ENCODE data around the gene SYTL3.
"Not testable (repeated sequence)": the region's sequence is repeated elsewhere in the genome, so short reads cannot be mapped to it uniquely, and the experiment has no call there.

The SYTL3 gene

DNA sequence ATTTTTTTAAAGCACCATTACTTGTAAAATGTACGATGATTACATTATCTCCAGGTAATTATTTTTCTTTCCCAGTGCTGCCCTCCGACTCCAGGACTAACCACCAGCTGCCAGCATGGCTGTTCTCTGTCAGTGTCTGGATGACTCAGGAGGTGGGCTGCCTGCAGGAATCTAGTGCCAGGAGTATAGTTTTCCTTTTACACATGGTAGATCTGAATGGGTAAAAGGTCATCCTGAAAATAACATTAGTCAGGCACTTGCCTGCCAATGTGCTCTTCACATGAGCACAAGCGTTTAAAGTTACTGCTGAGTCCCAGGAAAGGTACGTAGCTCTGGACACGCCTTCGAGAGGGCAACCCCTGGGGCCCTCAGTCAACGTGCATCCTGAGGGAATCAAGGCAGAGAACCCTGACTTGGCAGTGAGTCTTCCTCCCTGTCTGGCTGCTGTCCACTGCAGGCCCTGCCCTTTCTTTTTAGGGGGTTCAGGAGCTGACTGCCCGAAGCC, 7.7 kb upstream of the SYTL3 start:
- no peak for DNase-seq

DNA sequence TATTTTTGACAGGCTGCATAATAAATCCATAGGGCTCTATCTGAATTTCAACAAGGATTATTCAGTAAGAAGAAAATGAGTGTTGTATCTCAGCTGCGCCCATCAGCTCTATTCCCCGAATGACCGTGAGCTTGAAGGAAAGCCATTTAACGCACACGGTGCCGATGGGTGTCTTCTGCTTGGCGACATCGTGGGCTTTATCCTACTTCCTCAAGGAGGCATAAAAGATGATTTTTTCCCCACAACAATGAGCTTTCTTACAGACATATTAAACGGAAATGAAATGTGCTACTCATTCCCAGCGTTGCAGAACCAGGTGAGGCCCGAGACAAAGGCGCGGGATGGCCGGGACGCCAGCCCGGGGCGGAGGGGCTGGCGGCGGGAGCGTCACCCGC, 6.0 kb upstream of the SYTL3 start:
- no peak for DNase-seq

DNA sequence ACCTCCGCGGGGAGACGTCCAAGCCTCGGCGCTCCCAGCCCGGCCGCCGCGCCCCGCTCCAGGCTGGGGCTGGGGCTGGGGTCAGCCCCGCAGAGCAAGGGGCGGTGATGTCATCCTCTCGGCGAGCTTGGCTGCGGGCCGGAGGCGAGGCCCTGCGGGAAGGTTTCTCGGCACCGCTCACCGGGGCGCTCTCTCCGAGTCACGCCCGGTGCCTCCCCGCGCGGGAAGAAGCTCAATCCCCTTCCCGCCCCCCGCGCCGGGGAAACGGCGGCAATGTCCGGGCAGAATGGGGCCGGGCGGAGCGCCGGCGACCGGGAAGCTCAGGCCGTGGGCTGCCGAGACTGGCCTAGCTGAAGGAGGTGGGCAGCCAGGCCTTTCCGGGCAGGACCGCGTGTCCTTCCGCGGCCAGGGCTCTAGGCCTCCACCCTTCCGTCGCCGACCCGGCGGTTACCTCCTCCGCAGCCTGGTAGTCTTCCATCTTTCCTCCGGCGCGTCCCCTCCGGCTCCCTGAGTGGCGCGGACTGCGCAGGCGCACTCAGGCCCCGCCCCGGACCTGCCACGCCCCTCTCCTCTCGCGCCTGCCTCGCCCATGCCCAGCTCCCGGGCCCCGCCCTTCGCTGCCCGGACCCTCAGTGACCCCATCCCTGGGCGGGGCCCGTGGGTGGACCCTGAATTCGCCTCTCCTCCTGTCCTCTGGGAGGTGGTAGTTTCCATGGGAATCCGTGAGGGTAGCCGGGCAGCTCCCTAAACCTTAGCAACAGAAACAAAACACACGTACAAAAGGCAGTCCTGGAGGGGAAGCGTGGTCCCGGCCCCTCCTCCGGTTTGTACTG, 5.4 kb upstream of the SYTL3 start, which contains the start of gene DYNLT1:
DYNLT1 (minus strand) TSS at position 513 of the 833 bp plus-strand sequence; CDS start at position 478, 35 bp downstream.
- DNase-seq = peak; percentile 98

DNA sequence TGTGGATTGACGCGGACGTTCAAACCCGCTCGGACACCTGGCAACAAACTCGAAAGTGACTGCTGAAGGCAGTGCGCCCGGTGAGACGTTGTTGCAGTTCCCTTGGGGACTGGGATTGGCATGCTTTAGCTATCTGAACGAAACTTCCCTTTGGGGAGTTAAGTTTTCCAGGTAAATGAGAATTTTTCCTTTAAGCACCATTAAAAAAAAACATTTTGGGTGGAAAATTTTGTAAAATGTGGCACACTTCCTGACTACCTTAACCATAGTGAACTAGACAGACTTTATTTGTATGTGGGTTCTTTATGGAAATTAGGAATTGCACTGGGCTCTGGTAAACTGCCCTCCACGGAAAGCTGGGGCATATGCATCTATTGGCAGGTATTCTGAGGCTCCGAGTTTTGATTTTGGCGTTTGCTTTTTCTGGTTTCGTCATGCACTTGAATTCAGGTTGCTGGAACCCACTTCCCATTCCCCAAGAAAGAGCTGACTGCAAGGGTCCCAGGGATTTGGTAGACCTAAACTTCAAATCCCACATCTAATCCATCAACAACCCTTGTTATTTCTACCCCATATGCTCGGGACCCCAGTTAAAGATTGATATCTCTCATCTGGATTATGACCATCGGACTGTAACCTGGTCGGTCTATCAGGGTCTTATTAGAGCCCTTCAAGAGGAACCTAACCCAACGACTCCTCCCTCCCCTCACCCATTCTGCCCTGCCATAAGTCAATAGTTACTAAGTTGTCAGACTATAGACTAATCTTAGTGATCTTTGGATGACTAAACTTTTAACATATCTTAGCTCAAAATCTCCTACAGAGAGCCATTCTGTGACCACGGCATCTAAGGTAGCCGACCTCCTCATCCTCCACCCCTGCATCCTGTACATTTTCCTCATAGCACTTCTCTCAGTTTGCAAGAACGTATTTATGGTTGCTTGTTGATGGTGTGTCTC, 4.5 kb upstream of the SYTL3 start:
- DNase-seq = no peak

DNA sequence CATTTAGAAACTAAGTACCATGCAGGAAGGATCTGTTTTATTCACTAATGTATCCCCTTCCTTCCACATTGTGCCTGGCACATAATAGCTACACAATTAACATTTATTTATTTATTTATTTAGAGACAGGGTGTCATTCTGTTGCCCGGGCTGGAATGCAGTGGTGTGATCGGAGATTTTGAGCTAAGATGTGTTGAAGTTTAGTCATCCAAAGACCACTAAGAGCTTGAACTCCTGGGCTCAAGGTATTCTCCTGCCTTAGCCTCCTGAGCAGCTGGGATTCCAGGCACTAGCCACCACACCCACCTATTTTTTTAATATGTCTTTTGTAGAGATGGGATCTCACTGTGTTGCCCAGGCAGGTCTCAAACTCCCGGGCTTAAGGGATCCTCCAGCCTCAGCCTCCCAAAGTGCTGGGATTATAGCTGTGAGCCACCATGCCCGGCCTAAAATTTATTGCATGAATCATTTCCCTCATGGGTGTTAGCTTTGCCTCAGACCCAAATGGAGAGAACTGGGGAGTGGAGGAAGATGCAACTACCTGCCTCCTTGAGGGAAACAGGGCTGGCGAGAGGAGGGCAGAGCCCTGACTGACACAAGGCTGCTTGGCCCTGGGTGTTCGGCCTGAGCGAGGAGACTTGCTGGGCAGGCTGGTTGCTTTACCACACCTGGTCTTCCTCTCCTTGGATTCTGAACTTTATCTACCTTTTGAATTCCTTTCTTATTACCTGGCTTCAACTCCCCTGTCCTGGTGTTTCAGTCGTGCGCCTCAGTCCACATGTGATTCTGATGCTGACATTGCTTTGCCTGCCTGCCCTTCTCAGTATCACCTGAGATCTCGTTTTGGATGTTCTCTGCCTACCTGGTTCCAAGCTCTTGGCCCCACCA, 3.6 kb upstream of the SYTL3 start:
- DNase-seq = no peak

DNA sequence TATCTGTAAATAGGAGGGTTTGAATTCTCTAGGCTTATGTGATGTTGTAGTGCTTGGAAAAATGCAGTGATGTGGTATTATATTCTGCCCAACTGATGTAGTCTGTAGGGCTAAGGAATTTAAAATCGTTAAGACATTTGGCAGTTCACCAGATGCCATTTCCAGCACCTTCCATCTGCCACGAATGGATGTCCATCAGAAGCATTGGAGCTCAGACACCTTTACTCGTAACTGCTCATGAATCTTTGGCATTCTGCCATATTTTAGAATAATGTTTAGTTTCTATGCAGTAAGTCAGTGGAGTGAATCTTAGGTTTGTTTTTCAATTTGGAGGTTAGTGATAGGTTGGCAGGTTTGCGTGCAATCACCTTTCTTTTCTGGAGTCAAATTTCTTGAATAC, 2.4 kb upstream of the SYTL3 start:
- DNase-seq = peak; percentile 44

DNA sequence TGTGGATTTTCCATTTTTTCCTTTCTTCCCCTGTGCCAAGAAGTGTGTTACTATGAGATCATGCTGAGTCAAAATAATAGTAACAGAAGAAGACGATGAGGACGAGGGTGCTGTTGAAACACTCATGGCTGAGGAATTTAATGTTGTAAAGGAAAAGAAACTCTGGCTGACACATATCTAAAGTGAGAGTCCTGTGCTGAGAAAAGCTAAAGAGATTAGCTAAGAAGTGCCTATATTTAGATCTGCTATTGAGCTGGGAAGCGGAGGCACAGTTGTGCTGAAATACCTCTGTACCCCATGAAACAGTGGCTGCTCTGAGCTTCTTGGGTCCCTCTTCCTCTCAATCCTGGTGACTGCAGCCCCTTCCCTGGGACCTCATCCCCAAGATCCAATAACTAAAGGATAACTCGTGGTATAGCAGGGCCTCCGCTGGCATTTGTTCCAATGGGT, 1.1 kb upstream of the SYTL3 start:
- no peak for DNase-seq

DNA sequence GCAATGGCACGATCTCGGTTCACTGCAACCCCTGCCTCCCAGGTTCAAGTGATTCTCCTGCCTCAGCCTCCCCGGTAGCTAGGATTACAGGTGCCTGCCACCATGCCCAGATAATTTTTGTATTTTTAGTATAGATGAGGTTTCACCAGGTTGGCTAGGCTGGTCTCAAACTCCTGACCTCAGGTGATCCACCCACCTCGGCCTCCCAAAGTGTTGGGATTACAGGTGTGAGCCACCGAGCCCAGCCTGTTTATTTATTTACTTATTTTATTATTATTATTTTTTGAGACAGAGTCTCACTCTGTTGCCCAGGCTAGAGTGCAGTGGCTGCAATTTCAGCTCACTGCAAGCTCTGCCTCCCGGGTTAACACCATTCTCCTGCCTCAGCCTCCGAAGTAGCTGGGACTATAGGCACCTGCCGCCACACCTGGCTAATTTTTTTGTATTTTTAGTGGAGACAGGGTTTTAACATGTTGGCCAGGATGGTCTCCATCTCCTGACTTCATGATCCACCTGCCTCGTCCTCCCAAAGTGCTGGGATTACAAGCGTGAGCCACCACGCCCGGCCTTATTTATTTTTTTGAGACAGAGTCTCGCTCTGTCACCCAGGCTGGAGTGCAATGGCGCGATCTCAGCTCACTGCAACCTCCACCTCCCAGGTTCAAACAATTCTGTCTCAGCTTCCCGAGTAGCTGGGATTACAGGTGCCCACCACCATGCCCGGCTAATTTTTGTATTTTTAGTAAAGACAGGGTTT, 2.3 kb downstream of the SYTL3 start:
- DNase-seq = not testable (repeated sequence)

DNA sequence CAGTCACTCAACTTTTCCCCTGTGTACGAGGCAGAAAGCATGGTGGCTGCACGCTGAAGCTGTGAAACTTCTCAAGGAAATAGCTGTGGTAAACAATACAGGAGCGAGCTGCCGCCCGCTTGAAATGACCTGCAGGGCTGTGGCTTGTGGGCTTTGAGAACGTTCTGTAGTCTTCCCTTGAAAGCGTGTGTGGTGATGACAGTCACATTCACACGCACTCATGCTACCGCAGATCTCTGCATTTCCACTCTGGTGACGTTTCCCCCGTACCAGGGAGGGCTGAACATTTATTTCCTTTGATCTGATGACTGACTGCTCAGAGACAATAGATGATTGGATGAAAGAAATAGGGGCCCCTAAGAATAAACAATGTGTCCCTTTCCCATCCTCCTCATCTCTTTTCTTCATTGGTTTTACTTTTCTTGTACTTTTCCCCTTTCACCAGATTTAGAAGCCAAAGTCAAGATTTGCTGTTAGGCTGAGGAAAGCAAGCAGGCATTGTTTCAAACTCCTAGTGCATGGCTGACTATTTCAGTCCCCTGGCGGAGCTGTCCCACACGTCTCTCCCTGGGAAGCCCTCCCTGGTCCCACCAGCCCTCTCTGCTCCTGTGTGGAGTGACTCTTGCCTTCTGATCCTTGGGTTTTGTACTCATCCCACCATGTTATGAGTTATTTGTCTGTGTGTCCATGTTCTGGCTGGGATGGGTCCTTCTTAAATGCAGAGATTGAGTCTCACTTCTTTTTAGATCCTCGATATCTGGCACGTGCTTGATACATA, 3.9 kb downstream of the SYTL3 start:
- no peak for DNase-seq

DNA sequence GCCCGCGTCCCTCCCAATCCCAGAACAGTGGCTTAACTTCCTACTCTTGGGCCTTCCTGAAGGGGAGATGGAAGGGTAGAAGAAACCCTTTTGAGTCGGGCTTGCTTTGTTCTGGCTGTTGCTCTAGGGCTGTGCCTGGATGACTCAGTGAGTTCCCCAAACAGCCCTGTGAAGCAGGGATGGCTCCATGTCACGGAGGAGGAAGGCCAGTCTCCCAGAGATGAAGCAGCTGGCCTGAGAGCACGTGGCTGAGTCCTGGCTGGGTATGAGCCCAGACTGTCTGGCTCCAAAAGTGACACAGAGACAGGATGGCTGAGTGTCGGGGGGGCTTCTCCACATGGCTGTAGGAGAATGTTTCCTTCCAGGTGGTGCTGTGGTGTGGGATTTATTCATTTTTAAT, 4.6 kb downstream of the SYTL3 start:
- DNase-seq = peak; percentile 94

DNA sequence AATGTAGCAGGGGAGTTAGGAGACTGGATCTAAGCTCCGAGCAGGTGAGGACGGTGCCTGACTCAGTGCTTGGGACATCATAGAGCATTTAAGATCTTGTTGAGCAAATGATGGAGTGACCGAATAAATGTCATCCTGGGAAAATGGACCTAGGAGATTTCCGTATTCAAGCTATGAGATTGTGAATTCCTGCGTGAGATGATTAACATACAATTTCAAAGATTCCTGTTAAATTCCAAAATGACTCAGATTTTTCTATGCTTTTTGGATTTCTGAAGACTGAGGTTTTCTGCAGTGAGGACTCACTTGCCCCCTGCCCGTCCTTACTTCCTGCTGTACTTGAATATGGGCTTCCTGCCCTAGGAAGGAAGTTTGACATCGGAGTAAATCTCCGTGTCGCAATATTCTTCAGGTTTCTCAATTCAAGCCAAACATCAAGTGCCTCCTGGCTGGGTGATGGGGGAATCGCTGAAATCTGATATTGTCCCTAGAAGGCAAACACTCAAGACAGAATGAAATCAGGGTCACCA, 5.2 kb downstream of the SYTL3 start:
- DNase-seq = peak; percentile 73

DNA sequence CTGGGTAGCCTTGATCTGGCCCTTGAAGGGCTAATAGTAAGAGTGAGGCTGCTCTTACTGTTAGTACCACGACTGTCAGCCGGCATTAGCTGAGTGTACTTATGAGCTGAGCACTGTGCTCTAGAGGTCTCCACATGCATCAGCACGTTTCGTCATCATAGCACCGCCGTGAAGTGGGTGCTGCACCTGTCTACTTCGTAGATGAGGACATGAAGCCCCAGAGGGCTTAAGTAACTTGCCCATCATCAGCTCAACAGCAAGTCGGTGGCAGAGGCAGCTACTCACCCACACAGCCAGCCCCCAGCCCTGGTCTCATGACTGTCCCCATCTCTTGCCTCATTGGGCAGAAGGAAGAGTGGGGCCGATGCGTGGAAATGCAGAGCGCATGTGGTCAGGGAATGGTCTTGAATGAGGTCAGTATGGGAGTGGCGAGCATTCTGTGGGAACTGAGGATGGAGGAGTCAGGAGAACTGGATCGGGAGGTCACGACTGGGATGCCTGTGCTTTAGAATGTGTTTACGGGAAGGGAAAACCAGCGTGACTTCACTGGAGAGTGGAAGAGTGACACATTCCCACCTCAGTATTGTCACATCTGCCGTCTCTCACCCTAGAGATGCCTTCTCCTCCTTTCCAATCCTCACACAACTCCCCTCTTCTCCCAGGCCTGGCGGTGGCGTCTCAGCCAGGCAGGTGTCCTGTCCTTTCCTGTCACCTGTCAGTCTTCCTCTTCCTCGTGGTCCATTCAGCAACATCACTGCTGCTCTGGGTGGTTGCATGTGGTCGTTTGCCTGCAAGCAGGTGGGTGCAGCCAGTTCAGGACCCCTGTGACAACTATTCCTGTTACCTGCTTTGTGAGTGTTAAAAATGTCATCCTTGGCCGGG, 6.0 kb downstream of the SYTL3 start:
- peak; percentile 93 for DNase-seq

DNA sequence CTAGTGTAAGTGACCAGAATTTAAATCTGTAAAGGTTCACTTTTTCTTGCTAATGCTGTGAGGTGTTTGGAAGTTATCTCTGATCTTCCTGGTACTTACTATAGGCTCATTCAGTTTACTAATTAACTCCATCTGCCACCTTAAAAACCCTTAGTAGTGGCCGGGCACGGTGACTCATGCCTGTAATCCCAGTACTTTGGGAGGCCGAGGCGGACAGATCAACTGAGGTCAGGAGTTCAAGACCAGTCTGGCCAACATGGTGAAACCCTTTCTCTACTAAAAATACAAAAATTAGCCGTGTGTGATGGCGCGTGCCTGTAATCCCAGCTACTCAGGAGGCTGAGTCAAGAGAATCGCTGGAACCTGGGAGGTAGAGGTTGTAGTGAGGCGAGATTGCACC, 7.1 kb downstream of the SYTL3 start:
- DNase-seq = not testable (repeated sequence)

DNA sequence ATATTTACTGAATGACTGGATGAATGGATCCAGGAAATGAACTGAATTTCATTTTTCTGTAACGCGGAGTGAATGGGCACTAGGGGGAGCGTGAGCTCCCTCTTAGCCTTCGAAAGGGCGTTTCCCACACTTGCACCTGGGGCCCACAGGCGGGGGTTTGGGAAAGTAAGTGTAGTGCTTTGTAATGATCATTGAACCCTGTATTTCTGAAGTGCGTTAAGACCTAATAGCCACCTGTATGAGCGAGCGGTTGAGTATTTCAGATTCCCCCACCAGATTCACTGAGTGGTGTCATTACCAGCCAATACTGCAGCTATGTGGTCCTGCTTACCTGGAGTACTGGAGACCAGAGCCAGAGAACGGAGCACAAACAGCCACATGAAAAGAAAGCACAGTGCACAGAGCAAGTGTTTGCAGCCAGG, 10.5 kb downstream of the SYTL3 start:
- DNase-seq = peak; percentile 98

DNA sequence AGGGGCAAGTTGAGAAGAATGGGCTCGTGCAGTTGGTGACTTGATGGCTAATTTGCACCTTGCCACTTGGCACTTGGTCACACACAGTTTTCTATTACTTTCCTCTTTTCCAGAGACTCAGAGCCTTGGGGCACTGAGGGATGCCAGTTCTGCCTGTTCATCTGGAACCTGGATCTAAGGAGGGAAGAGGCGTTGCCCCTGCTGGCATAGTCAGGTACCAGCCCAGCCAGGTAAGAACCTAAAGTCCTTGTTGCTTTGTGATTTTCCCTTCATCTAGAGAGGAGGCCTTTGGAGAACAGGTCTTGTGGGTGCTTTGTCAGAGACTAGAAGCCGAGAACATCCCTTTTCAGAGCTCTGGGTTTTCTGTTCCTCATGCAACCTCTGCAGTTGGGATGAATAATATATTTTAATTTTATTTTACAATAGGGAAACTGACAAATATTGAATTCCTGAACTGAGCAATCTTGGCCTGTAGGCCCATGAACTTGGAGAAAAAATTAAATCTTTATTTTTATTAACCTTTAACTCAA, 11.4 kb downstream of the SYTL3 start:
- DNase-seq = peak; percentile 67

DNA sequence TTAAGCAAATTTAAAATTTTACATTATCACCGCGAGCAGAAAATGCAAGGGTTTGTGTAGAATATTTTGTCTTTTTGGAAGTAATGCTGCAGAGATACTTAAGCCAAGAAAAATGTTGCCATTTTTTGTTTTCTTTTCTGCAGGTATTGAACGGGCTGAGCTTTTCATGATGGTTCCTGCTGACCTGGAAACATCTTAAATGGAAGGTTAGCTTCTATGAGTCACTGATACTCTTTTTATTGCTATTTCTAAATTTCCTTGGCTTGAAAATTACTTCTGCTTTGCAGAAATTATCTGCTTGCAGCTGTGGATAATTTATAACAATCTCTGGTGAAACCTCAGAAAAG, 12.7 kb downstream of the SYTL3 start:
- no peak for DNase-seq

DNA sequence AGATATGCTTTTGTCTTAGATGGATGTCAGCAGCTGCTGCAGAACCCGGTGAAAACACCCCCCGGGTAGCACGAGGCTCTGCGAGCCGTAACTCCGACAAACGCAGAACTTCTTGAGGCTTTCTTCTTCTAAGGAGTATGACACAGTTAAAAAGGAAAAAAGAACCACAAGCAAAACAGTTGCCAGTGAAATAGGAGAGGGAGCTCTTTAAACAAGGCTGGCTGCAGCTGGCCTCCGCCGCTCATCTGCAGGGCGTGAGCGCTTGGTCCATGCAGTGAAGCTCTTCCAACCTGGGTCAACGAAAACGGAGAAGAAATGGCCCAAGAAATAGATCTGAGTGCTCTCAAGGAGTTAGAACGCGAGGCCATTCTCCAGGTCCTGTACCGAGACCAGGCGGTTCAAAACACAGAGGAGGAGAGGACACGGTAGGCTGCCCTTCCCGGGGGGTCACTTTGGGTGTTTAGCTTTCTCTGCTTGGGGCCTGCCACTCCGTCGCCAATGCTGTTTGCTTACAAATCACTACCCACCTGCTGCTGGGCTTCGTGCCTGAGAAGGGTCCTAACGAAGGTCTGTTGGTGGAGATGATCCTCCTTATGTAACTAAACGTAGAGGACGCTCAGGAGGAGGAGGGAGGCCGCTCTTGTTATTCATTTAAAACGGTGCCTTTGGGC, 13.2 kb downstream of the SYTL3 start:
- DNase-seq = peak; percentile 73

DNA sequence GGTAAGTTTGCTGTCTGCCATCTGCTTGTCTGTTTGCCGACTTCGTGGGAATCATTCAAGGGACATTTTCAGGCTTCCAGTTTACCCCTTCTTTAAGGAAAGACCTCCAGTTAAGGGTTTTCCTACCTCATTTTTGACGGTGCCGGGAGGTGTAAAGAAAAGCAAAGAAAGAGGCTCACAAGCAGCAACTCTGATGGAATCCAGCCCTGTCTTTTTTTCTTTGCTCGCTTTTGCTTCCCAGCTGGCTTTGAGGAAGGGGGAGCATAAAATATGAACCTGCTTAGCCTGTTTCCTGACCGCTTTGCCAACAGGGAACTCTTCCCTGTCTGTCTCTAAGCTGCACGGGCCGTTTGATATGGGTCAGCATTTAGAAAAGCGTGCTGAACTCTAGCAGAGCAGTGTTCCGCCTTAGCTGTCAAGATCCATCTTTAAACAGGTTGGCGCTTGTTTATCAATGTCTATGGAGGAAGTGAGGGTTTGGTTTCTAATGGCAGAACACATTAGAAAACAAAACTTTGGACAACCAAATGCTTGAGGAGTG, 13.8 kb downstream of the SYTL3 start:
- no peak for DNase-seq
